ENCODE data around the gene ERC2.

Gene ERC2

DNA sequence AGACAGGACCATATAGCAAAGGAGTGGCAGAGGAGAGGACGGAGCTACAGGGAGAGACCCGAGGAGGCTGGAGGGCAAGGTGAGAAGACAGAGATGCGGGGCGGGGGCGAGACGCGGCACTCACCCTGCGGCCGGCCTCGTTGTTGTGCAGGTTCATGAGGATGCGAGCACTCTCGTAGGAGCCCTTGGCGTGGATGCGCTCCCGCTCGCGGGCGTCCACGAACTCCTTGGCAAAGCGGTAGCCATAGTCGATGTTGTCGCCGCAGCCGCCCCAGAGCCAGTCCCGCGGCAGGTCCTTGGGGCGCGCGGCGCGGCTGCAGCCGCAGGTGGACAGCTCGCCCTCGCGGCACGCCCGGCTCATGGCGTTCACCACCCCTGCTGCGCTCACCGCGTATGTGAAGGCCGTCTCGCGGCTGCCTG lies 994.0 kb downstream of the ERC2 start:
- TF ChIP-seq, protein P1, sequence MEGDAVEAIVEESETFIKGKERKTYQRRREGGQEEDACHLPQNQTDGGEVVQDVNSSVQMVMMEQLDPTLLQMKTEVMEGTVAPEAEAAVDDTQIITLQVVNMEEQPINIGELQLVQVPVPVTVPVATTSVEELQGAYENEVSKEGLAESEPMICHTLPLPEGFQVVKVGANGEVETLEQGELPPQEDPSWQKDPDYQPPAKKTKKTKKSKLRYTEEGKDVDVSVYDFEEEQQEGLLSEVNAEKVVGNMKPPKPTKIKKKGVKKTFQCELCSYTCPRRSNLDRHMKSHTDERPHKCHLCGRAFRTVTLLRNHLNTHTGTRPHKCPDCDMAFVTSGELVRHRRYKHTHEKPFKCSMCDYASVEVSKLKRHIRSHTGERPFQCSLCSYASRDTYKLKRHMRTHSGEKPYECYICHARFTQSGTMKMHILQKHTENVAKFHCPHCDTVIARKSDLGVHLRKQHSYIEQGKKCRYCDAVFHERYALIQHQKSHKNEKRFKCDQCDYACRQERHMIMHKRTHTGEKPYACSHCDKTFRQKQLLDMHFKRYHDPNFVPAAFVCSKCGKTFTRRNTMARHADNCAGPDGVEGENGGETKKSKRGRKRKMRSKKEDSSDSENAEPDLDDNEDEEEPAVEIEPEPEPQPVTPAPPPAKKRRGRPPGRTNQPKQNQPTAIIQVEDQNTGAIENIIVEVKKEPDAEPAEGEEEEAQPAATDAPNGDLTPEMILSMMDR (IDR thresholded peaks at IDR 0.05; ENCODE audit: low read depth, low read length) = no peak
- H3K4me3 ChIP-seq (ENCODE audit: low read depth, low read length) = no peak overlapping the region

- TF ChIP-seq, protein P1 (IDR thresholded peaks at IDR 0.05; ENCODE audit: low read depth, low read length) = no peak
- H3K4me3 ChIP-seq (ENCODE audit: low read depth, low read length) = no peak overlapping the region
These were observed 994.5 kb downstream of the ERC2 start for GRCh38 chr3:55473788-55474187.

GRCh38 chr3:55471522-55472280 lies 996.6 kb downstream of the ERC2 start:
- TF ChIP-seq, protein P1 (IDR thresholded peaks at IDR 0.05; ENCODE audit: low read depth, low read length) = no peak
- no peak overlapping the region for H3K4me3 ChIP-seq (ENCODE audit: low read depth, low read length)

GRCh38 chr3:55471084-55471483 lies 997.2 kb downstream of the ERC2 start:
- no peak overlapping the region for H3K4me3 ChIP-seq (ENCODE audit: low read depth, low read length)
- TF ChIP-seq, protein P1 (IDR thresholded peaks at IDR 0.05; ENCODE audit: low read depth, low read length) = no peak

GRCh38 chr3:55469957-55470526 lies 998.2 kb downstream of the ERC2 start:
- TF ChIP-seq, protein P1 (IDR thresholded peaks at IDR 0.05; ENCODE audit: low read depth, low read length) = no peak
- no peak overlapping the region for H3K4me3 ChIP-seq (ENCODE audit: low read depth, low read length)

DNA sequence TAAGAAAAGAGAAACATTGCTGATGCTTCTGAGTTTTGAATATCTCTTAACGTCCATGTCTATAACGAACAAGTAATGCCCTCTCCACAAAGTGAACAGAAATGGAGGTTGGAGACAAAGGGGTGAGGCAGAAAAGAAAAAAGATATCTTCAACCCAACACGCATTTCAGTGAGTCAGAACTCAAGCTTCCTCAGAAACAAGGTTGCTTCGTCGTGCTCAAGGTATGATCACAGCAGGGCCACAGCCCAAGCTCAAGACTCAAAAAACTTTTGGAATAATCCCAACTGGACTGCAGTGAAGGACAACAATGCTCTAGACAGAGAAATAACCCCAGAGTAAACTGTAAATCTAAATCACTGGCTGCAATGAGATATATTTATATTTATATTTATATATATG lies 1000.0 kb downstream of the ERC2 start:
- H3K4me3 ChIP-seq (ENCODE audit: low read depth, low read length) = no peak overlapping the region
- TF ChIP-seq, protein P1 (IDR thresholded peaks at IDR 0.05; ENCODE audit: low read depth, low read length) = no peak

DNA sequence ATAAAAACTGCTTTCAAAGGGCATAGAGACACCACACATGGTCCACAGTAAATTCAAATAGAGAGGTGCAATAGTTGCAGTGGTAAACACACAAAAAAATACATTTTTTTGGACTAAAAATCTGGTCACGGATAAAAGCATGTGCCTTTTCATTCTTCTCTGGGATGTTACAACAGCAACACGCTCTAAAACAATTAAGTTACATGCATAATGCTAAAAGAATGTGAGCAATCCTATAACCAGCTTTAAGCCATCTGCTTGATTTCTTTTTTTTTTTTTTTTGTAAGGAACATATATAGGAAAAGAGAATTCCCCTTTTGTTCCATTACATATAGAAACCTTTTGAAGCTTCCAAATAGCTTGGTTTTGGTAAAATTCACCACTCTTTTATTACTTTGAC lies 1001.2 kb downstream of the ERC2 start:
- TF ChIP-seq, protein P1 (IDR thresholded peaks at IDR 0.05; ENCODE audit: low read depth, low read length) = no peak
- H3K4me3 ChIP-seq (ENCODE audit: low read depth, low read length) = no peak overlapping the region

All from WI38 (cell line).